Measurements from ENCODE around the gene PRPF6. TPM values are rescaled to one million over a fixed set of nuclear protein-coding genes. Genes with fewer than 3 reads are reported as not detected.

Gene PRPF6
- total RNA-seq (2014; rRNA removed; shearing (Covaris generic)) = 99.3 and 101 TPM in 2 replicates

GRCh38 chr20:63980806-63981728 is at the start of gene PRPF6:
PRPF6 (plus strand) TSS chr20:63981132; CDS start chr20:63981246, 114 bp downstream.

GRCh38 chr20:63955827-63956663 is 24.9 kb upstream of the PRPF6 start, which contains the start of gene UCKL1:
UCKL1 (minus strand) TSS chr20:63956416; CDS start chr20:63956372, 44 bp downstream.

GRCh38 chr20:63969838-63970713 is 10.9 kb upstream of the PRPF6 start, which contains the start of gene ZNF512B:
ZNF512B (minus strand) TSS chr20:63969930; CDS start chr20:63967950, 1,980 bp downstream.

DNA sequence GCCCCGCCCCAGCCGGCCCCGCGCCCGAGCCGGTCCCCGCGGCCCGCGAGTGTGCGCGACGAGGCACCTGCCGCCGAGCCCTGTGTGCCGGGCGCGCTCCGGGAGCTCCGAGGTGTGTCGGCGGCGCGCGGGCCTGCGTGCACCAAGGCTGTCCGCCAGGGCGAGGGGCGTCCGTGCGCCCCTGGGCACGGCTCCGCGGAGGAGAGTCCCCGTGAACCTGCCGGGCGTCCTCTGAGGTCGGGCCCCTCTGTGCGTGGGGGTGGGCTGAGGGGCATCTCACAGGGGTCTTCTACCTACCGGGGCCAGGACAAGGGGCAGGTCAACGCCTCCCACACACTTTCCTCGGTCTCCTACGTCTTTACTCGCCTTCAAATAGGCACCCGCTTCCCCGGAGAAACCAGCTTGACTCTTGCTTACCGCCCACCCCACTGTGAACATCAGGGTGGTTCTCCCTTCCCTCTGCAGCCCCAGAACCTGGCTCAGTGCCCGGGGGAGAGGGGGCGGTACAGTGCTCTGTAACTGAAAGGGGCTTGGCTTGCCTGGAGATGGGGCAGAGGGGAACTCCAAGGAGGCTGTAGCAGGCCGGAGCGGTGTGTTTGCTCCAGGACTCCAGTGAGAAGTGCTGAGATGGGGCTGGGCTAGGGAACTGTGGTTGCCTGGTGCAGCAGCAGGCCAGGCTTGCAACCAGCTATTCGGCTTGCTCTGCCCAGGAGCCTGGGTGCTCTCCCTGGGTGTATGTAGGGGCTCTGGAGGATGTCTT is 1.2 kb upstream of the PRPF6 start, which contains the start of gene SAMD10:
TSS of gene SAMD10 (minus strand) at position 86 of the 760 bp plus-strand sequence. CDS start 175 bp downstream, outside the sequence.

GRCh38 chr20:64035933-64036345 is 55.0 kb downstream of the PRPF6 start, which contains the start of gene C20orf204:
C20orf204 (plus strand) TSS chr20:64036182; CDS start chr20:64036324, 142 bp downstream.

DNA sequence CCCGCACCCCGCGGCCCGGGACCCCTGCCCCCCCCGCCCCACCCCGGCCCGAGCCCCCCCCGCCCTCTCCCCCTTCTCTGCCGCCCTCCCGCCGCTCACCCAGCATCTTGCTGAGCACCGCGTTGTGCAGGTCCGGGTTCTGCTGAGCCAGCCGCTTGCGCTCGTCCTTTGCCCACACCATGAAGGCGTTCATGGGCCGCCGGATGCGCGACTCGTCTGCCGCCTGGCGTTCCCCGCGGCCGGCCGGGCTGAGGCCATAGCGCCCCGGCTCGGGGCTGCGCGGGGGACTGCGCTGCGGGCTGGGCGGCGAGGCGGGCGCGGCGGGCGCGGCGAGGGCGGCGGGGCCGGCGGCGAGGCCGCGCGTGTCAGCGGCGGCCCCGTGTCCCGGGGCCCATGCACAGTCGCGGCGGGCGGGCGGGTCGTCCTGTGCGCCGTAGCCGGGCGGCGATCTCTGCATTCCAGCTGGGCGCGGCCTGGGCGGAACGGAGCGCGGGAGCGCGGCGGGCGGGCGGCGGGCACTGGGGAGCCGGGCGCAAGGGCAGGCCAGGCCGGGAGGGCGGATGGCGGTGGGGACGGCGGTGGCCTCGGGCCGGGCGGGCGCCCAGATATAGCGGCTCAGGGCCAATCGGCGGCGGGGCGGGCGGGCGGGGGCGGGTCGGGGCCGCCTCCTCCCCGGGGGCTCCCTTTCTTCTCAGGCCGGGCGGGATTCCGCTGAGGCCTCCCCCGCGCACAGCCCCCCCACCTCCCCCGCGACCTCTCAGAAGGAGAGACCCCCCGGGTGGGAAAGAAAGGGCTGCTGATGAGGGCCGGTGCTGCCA is 68.3 kb downstream of the PRPF6 start, which contains the start of gene SOX18:
TSS of gene SOX18 (minus strand) at position 580 of the 818 bp plus-strand sequence. CDS start at position 457, 123 bp downstream.

GRCh38 chr20:64062596-64063388 is 81.9 kb downstream of the PRPF6 start, which contains the start of gene TCEA2:
TCEA2 (plus strand) TSS chr20:64063198; CDS start chr20:64063313, 115 bp downstream.

GRCh38 chr20:64079273-64080012 is 98.5 kb downstream of the PRPF6 start, which contains the start of gene RGS19:
RGS19 (minus strand) TSS chr20:64079518; CDS start chr20:64076886, 2,632 bp downstream.

DNA sequence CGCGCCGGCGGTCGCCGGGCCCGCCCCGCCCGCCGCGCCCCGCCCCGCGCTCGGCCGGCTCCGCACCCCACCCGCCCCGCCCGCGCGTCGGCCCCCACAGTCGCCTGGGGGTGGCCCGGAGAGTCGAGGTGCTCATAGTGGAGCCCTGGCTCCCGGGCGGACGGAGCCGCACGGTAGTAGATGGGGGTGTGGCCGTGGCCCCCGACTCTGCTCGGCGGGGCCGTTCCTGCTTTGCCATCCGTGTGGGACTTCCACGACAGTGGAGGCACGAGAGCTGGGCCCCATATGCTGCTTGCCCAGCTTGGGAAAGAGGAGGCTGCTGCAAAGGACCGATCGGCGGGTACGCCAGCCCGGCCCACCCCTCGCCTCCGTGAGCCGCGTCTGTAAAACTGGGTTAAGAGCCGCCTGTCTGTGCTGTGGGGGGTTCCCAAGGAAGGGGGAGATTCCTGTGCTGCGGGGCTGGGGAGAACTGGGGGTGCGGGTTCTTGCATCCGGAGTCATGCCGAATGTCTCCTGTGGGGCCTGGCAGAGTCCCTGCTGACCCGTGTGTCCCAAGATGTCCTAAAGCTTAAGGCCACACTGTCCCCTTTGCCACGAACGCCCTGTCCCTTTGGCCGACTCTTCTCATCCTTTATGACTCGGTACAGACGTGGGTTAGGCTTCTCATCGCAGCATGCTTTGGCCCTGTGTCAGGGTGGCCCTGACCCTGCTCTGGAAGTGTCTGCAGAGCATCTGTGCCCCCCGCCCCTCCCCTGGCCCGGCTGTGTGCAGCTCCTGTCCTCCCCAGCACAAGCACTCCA is 99.3 kb downstream of the PRPF6 start, which contains the start of gene OPRL1:
TSS of gene OPRL1 (plus strand) at position 70 of the 800 bp plus-strand sequence. CDS start 12,639 bp downstream, outside the sequence.

Small RNA genes within 50 kb of the gene (small RNA-seq; reads per million reads assigned to genes)
- gene AL355803.1 (not detected), gene MIR647 (not detected), gene MIR6813 (not detected)

Other genes with a start within 250 kb of the PRPF6 start
- gene LIME1, start 244.5 kb upstream of the PRPF6 start, total RNA-seq (2014; rRNA removed; shearing (Covaris generic)) = 9.4 and 12.6 TPM in 2 replicates
- 38.4 and 48.2 TPM in 2 replicates for gene SLC2A4RG, start 241.4 kb upstream of the PRPF6 start, total RNA-seq (2014; rRNA removed; shearing (Covaris generic))
- gene ZBTB46, start 149.9 kb upstream of the PRPF6 start, total RNA-seq (2014; rRNA removed; shearing (Covaris generic)) = 1.4 and 1.9 TPM in 2 replicates
- gene ABHD16B, start 119.6 kb upstream of the PRPF6 start, total RNA-seq (2014; rRNA removed; shearing (Covaris generic)) = not detected in 2 replicates
- 92.3 and 97.2 TPM in 2 replicates for gene TPD52L2, start 115.9 kb upstream of the PRPF6 start, total RNA-seq (2014; rRNA removed; shearing (Covaris generic))
- 38.0 and 38.7 TPM in 2 replicates for gene DNAJC5, start 86.0 kb upstream of the PRPF6 start, total RNA-seq (2014; rRNA removed; shearing (Covaris generic))
- gene UCKL1, start 24.7 kb upstream of the PRPF6 start, total RNA-seq (2014; rRNA removed; shearing (Covaris generic)) = 36.6 and 41.2 TPM in 2 replicates
- 20.1 and 22.8 TPM in 2 replicates for gene ZNF512B, start 11.2 kb upstream of the PRPF6 start, total RNA-seq (2014; rRNA removed; shearing (Covaris generic))
- gene SAMD10, start 1.5 kb upstream of the PRPF6 start, total RNA-seq (2014; rRNA removed; shearing (Covaris generic)) = 1.7 and 1.9 TPM in 2 replicates
- gene C20orf204, start 55.0 kb downstream of the PRPF6 start, total RNA-seq (2014; rRNA removed; shearing (Covaris generic)) = 1.8 and 2.1 TPM in 2 replicates
- 0.72 and 1.2 TPM in 2 replicates for gene SOX18, start 68.5 kb downstream of the PRPF6 start, total RNA-seq (2014; rRNA removed; shearing (Covaris generic))
- 47.0 and 53.8 TPM in 2 replicates for gene TCEA2, start 82.1 kb downstream of the PRPF6 start, total RNA-seq (2014; rRNA removed; shearing (Covaris generic))
- gene RGS19, start 98.4 kb downstream of the PRPF6 start, total RNA-seq (2014; rRNA removed; shearing (Covaris generic)) = 28.6 and 30.1 TPM in 2 replicates
- 0.34 and 0.41 TPM in 2 replicates for gene OPRL1, start 99.0 kb downstream of the PRPF6 start, total RNA-seq (2014; rRNA removed; shearing (Covaris generic))
- gene LKAAEAR1, start 103.3 kb downstream of the PRPF6 start, total RNA-seq (2014; rRNA removed; shearing (Covaris generic)) = 0.94 and 0.98 TPM in 2 replicates
- gene NPBWR2, start 126.4 kb downstream of the PRPF6 start, total RNA-seq (2014; rRNA removed; shearing (Covaris generic)) = not detected in 2 replicates
- 0.80 and 1.1 TPM in 2 replicates for gene MYT1, start 183.3 kb downstream of the PRPF6 start, total RNA-seq (2014; rRNA removed; shearing (Covaris generic))

Data from A375 (cell line).